Stimulated activated CD8-positive, alpha-beta memory T cell treated with anti-CD3 and anti-CD28 coated beads, Interleukin-15, amount 100 ng/mL, for 24 hours (primary cell): Measurements from ENCODE around the gene ZNF821.
"Not testable (repeated sequence)": the region's sequence is repeated elsewhere in the genome, so short reads cannot be mapped to it uniquely, and the experiment has no call there.

Experiments
- DNase-seq: peaks from one replicate; pipeline ENCODE4 v3.0.0-alpha.2; 2020; ENCODE audit warnings: low read depth

ZNF821 gene

DNA sequence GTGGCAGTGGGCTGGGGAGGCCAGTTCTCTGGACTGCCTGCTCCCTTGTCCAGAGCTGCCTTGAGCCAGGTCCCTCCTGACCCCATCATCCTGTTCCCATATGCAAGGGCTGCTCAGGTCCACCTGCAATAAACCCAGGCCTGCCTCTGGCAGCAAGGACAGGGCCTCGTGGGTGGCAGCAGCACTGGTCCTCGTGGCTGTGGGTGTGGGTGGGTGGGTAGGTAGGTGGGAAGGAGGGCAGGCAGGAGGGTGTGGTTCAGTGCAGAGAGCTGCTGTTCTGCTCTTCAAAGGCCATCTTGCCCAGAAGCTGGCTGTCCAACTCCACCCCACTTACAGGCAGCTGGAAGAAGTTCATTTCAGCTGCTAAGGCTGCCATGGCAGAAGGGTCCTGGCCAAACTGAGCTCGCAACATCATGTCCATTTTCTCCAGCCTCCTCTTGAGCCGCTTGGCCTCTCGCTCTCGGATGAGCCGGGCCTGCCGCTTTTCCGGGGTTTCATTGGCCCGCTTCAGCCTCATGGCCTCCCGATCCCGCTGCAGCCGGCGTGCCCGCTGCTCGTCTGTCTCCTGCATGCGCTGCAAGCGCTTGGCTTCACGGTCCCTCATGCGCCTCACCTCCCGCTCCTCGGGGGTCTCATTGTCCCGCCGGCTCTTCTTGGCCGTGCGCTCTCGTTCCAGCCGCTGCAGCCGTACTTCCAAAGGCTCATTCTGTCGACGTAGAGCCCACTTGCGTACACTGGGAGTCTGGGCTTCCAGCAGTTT lies 24.0 kb downstream of the ZNF821 start:
- DNase-seq, result no peak

DNA sequence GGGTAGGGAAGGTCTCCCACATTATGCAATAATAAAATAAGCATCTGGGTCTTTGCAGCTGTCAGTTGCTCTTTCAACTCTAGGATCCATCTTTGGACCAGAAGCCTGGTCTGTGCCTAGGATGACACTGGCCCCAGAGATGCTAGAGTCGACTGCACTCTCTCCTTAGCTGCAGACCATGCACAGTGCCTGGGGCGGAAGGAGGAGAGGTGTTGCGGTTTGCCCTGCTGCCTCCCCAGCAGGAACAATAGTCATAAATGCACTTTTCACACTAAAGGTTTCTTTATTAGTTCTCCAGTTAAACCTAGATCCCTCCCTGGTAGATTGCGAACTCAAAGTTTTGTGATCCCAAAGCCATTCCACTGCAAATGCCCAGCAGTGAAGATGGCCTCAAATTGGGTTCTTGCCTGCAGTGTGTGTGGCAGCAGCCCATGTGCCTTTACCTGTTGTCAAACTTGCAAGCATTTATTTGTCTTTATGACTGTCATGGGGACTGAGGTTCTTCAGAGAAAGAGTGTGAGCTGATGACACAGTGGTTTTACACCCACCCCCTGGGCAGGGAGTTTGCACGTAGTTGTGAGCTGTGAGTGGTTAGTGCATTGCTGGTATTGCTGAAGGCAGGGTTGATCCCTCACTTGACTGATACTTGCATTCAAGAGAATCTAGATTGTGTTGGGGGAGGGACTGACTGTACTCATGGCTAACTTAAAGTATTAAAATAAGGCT lies 27.9 kb downstream of the ZNF821 start:
- no peak for DNase-seq

DNA sequence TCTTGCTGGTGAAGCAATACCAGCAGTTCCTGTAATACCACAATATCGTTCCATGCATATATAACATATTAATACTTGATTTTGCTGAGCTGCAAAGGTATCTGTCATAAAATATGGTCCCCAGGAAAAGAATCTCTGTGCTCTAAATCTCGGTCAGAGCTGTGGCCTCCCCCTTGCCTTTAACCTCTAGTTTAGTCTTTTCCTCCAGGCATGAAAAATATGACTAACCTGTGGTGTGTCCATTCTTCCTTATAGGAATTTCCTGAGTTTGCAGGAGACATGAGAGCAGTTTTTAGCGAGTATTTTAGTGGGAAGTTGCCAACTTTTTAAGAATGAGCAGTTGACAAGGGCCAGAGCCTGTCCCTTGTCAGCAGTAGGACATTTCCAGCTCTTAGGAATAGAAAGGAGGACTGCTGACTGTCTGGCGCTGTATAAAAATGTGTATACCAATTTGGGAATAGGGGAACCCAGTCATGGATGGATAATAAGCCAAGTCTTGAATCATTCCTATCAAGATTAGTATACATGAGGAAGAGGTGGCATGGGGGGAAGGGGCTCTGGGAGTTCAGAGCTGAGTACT lies 29.5 kb downstream of the ZNF821 start:
- DNase-seq, result no peak

DNA sequence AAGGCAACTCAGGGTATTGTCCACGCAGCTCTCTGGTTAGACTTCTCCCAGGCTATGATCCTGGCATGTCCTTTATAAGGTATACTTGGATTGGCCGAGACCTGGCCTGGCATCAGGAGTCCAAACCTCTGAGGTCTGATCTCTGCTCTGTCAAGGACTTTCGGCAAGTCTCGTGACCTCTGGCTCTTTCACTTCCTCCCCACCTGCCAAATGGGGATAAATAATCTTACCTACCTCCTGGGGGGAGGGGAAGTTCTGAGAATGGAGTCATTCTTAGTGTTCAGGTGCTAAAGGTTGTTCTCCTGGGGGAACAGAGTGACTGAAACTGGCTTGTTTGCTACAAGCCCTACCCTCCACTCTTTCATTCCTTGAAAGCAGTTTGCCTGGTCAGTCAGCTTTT lies 30.6 kb downstream of the ZNF821 start:
- no peak for DNase-seq

DNA sequence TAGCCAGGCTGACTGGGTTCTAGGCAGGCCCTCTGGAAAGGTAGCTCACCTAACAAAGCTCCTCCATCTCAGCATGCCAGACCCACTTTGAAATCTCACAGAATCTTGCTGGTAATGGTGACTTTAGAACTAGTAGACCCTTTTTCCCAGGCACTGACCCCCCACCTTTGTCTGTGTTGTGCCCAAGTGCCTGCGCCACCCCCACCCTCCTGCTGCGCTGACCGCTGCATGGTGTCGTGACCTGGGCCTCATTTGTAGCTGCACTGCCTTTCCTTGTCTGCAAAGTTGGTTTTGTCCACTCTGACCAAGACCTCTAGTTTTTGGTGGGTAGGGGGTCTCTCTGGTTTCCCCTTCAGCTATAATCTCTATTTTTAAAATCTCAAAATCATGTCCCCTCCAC lies 31.4 kb downstream of the ZNF821 start:
- DNase-seq, result no peak

DNA sequence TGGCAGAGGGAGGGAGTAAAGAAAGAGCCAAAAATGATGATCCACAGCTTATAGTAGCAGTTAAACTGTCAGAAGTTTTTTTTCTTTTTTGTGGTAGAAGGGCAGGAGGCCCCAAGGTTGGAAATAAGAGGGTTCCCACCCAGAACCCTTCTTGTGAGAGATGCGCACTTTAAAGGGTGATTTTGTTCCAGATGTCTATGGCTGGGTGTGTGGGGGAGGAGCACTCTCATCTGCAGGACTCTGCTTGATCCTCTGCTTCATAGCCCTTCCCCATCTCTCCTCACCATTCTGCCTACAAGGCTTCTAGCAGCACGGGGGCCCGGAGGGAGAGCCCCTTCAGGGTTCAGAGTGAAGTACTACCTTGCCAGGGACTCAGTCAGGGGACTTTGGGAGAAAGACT lies 31.8 kb downstream of the ZNF821 start:
- no peak for DNase-seq

DNA sequence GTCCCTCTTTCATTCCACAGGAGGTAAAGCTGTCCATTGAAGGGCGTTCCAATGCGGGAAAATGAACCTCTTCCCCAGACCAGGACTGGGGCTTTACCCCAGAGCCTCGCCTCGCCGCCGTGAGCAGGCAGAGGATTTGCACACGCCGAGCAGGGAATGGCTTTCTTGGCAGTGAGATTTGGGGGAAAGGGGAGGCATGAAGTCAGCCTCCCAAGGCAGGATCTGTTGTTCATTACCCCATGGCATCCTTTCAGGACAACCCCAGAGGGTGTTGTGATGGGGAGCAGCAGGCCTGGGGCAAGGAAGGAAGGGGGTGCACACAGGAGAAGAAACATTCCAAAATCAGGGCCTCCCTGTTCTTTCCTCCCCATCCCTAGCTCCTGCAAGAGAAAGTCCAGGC lies 32.2 kb downstream of the ZNF821 start:
- DNase-seq, result no peak

DNA sequence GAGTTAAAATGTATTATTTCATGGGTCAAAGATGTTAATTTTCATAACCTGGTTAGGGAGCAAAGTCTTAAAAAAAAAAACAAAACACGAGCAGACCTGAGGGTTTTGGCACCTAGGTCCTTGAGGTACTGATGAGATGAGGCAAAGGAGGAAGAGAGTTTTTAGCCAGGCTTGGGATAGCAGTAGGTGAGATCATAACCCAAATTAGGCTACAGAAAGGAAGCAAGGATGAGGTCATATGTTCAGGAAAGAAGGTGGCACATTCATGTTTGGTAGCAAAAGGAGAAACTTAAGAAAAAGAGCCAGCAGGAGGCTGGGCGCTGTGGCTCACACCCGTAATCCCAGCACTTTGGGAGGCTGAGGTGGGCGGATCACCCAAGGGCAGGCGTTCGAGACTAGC lies 35.4 kb downstream of the ZNF821 start:
- DNase-seq, result no peak

DNA sequence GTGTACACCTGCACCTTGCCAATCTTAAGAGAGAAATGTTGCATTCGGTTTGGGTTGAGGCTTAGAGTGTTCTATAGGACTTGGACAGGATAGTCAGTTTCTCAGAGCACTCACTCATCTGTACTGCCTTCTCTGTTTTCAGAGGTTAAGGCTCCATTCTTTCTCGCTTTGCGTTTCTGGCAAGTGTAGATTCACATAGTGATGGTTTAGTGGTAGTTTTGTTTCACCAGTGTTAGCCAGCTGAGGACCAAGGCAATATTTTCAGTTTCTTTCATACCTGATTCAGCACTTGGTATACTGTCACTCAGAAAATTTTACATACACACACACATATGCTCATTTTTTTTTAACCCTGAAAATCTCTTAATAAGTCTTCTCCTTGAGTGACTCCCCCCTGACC lies 36.9 kb downstream of the ZNF821 start:
- DNase-seq, result no peak

DNA sequence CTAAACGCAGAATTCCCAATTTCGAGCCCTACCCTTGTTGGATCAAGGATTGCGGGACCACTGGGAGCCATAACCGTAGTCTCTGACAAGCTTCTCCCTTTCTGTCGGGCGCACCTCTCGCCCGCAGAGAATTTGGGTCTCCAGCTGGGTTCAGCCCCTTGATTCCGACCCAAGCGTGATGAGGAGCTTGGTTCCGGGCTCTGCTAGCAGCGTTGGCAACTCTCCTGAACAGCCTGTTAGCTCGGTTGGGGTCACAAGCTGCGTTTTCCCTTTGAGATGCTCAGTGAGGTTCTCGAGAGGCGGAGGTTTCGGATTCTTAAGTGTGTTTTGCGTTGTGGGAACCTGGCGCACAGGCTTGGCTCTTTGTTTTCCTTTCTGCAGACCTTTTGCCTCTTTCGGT lies 37.6 kb downstream of the ZNF821 start:
- no peak for DNase-seq

DNA sequence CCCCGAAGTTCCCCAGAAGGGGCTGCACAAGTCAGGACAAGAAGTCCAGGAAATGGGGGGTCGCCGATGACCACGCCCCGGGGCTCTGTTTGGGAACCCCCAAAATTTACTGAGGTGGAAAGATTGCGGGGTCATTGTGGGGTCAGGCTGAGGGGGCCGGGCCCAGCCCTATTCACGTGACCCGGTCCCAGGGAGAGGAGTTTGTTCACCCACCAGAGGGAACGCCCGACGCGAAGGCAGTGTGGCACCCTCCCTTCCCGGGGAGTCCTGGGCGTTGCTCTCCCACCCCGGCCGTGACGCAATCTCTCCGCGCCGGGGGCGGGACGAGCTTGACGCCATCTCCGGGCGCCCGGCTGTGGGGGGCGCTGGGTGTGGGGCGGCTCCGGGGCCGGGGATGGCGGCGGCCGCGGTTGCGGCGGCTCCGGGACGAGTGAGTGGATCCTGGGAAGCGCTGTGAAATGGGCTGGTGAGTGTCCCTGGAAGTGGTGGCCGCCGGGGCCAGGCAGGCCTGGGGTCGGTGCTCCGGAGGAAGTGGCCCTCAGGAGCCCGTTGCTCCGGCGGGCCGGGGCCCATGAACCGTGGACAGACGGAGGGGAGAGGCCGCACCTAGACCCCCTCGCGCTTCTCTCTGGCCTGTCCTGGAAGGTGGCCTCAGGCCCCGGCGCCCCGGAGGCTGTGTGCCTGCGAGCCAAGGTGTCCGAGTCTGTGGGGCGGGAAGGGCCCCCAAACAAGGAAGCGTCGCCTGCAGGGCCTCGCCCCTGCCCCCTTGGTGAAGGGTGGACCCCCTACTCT lies 38.1 kb downstream of the ZNF821 start, which contains the start of gene ATXN1L:
TSS of gene ATXN1L (plus strand) at position 338 of the 792 bp plus-strand sequence. CDS start 3,765 bp downstream, outside the sequence.
- DNase-seq, result peak; percentile 97

DNA sequence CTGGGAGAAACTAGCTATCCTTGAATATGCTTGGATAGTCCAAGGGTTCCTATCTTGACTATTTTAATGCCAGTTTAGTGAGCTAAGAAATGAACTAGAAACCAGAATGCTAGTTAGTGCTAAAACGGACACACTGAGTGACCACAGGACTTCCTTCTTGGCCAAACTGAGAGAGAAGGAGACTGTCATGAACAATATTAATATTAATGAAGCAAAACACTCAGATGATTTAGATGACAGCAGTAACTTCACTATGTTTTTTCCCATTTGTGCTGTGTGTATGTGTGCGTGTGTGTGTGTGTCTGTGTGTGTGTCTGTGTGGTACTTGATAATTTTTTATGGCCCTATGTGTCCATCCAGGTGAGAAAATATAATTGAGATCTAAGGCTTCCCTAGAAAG lies 40.4 kb downstream of the ZNF821 start:
- no peak for DNase-seq

DNA sequence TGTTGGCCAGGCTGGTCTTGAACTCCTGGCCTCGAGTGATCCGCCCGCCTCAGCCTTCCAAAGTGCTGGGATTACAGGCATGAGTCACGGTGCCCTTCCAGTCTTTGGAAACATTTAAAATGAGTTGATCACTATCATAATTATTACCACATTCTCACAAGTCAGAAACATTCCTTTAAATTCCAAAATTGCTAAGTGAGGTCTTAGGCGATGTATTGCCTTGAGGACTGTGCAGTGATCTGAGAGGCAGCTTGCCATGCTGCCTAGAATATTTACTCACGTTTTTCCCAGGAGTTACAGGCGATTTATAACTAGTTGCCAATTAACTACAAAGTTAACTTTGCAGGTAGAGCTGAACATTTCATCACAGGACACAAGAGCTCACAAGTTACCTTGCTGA lies 43.9 kb downstream of the ZNF821 start:
- DNase-seq, result no peak

DNA sequence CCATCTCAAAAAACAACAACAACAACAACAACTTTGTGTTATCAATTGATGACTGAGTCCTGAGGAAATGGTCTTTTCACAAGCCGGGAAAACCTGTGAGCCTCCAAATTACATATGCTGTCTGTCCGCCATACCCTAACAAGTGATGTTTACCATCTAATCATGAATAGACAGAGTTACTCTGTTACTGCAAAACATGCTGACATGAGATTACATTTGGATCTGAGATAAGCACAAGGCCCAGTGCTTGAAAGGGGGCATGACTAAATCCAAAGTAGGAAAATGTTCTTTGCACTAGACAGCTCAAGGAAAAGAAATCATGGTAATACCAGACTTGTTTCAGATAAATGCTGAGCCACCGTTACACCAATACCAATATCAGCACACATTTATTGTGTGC lies 46.8 kb downstream of the ZNF821 start:
- DNase-seq, result no peak

DNA sequence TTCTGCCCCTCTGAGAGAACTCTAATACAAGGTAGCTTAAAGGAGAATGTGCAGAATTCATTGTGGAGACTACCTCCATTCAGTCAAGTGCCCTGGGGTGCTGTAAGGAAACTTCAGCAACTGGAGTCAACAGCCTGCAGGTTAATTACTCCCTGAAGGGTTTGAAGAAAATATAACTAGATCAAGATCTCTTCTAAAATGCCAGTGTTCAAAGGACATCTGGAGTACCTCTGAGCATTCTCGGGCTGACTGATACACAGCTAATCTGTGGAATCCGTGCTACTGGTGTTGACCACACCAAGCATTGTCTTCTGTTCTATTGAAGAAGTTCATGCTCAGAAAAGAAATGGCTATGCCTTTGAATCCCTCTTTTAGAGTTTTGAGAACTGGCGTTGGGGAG lies 49.7 kb downstream of the ZNF821 start:
- DNase-seq, result no peak

DNA sequence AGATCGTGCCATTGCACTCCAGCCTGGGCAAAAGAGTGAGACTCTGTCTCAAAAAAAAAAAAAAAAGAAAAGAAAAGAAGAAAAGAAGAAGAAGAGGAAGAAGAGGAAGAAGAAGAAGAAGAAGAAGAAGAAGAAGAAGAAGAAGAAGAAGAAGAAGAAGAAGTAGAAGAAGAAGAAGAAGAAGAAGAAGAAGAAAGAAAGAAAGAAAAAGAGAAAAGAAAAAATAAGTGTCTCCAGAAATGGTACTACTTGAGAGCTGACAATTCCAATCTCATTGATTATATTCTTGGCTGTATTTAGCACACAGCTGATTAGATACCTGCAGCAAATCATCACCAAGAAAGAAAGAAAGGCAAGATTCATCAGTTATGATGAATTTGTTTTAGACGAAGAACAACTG lies 51.9 kb downstream of the ZNF821 start:
- DNase-seq, result not testable (repeated sequence)

DNA sequence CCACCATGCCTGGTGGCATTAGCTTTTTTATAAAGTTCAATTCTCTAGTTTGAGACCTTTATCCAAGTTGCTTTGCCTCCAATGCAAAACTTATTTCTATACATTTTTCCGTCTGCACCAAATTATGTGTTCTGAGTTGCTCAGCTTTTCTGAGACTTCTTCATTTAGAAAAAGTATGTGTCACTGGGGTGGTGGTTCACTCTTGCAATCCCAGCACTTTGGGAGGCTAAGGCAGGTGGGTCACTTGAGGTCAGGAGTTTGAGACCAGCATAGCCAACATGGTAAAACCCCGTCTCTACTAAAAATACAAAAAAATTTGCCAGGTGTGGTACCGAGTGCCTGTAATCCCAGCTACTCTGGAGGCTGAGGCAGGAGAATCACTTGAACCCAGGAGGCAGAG lies 52.3 kb downstream of the ZNF821 start:
- DNase-seq, result not testable (repeated sequence)

DNA sequence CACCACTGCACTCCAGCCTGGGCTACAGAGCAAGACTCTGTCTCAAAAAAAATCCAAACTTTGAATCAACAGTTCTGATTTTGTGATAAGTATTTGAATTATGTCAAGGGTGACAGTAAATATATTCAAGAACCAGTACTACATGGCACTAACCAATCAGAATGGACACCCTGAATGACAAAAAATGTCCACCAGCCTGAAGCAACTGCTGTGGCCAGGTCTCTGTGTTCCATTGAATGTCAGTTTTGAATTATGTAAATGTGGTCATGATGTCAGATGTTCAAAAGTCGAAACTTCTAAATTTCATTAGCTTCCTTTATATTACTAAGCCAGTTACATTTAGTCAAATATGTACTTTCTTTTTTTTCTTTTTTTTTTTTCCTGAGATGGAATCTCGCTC lies 53.6 kb downstream of the ZNF821 start:
- no peak for DNase-seq

DNA sequence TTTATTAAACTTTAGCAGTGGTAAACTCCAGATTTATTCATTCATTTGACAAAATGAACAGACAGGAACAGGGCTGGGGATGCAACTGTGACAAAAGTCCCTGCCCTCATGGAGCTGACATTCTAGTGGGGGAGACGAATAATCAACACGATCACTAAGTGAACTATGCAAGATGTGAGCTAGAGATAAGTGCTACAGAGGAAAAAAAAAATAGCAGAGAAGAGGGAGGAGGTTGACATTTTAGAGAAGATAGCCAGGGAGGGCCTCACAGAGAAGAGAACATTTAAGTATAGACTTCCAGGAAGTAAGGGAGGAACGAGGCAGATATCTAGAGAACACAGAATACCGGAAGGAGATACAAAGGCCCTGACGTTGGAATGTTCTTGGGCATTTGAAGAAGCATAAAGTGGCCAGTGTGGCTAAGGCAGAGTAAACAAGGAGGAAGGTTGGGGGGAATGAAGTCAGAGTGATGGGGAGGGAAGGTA lies 57.4 kb downstream of the ZNF821 start:
- no peak for DNase-seq

DNA sequence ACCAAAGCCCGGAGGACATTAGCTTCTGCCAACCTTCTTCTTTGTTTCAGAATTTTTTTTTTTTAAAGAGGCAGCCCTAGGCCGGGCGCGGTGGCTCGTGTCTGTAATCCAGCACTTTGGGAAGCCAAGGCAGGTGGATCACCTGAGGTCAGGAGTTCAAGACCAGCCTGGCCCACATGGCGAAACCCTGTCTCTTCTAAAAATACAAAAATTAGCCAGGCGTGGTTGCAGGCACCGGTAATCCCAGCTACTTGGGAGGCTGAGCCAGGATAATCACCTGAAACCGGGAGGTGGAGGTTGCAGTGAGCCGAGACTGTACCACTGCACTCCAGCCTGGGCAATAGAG lies 66.9 kb downstream of the ZNF821 start:
- DNase-seq, result not testable (repeated sequence)

DNA sequence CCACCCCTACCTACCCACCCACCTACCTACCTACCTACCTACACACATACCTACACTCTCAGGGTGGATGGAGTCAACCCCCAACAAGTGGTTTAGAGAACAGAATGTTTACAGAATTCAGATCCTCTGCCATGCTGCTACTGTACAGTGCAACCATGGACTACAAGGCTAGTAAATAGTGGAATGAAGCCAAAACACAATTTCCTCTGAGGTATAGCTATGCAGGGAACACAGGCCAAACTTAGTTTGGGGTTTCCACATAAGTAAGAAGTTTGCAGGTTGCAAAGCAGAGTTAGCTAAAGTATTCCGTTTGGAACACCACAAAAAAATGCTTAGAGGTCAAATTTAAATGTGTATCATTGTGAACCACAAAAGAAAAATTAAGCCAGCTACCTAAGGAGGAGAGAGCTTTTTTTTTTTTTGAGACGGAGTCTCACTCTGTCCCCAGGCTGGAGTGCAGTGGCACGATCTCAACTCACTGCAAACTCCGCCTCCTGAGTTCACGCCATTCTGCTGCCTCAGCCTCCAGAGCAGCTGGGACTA lies 72.7 kb downstream of the ZNF821 start:
- DNase-seq, result no peak

DNA sequence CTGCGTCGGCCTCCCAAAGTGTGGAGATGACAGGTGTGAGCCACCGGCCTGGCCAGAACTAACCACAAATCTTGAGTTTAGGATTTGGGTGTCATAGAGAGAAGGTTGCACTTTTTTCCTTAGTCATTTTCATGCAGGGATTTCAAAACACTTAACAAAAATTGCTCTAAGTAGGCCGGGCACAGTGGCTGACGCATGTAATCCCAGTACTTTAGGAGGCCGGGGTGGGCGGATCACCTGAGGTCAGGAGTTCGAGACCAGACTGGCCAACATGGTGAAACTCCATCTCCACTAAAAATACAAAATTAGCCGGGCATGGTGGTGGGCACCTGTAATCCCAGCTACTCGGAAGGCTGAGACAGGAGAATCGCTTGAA lies 73.8 kb downstream of the ZNF821 start:
- not testable (repeated sequence) for DNase-seq
